ES-I3 (cell line): Measurements from ENCODE around the gene RNF207.

ENCODE experiments used
- H3K36me3 ChIP-seq: 2 replicates; pipeline ENCODE4 v1.6.1; 2013; ENCODE audit warnings: mild to moderate bottlenecking, low read length, control low read depth, moderate library complexity; ENCODE audit not compliant: insufficient read depth
- H3K4me1 ChIP-seq: 2 replicates; pipeline ENCODE4 v1.6.1; 2013; ENCODE audit warnings: mild to moderate bottlenecking, control low read depth, low read length; ENCODE audit not compliant: insufficient read depth
- H3K9ac ChIP-seq: 2 replicates; pipeline ENCODE4 v1.6.1; 2013; ENCODE audit warnings: low read depth, mild to moderate bottlenecking, low read length, moderate library complexity
- H3K9me3 ChIP-seq: 2 replicates; pipeline ENCODE4 v1.6.1; 2013; ENCODE audit warnings: mild to moderate bottlenecking, low read length, moderate library complexity; ENCODE audit not compliant: control insufficient read depth, insufficient read depth

Gene RNF207

DNA sequence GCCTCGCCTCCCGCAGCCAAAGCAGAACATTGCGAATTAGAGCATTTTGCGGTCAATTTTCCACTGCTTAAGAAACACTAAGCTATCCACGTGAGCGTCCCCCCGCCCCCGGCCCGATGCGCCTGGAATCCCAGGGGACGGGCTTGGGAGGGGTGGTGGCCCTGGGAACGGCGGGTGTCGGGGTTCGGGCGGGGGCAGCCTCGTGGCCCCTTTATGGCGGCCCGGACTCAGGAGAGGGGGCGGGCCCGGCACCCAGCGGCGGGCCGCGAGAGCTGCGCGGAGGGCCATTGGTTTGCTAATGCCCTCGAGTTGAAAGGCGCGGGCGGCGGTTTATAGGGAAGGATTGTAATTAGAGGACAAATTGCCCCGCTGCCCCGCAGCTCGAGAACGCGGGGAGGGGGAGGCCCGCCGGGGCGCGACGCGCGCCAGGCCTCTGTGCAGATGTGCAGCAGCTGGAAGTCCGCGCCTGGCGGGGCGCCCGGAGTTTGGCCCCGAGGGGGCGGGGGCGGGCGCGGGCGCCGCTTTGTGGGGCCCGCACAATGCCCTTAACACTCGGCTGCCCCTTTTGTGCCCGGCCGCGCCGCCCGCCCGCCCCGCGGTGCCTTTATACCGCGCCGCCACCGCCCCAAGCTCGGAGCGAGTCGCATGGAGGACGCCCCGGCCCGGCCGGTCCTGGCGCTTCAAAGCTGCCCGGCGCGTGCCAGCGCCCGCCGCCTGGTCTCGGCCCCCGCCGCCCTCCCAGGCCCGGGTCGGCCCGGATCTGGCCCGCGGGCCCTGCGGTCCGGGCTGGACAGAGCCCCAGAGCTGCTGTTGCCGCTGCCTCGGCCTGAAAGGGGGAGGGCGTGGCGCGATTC lies 36.2 kb downstream of the RNF207 start:
- Histone ChIP-seq H3K4me1 (peaks cover 24% of the 10 kb centered on the region), H3K9me3 (no peaks in the 10 kb centered on the region), H3K9ac (peak overlapping the region; percentile 27; the same call in 1 of the 2 replicates), H3K36me3 (no peaks in the 10 kb centered on the region)

DNA sequence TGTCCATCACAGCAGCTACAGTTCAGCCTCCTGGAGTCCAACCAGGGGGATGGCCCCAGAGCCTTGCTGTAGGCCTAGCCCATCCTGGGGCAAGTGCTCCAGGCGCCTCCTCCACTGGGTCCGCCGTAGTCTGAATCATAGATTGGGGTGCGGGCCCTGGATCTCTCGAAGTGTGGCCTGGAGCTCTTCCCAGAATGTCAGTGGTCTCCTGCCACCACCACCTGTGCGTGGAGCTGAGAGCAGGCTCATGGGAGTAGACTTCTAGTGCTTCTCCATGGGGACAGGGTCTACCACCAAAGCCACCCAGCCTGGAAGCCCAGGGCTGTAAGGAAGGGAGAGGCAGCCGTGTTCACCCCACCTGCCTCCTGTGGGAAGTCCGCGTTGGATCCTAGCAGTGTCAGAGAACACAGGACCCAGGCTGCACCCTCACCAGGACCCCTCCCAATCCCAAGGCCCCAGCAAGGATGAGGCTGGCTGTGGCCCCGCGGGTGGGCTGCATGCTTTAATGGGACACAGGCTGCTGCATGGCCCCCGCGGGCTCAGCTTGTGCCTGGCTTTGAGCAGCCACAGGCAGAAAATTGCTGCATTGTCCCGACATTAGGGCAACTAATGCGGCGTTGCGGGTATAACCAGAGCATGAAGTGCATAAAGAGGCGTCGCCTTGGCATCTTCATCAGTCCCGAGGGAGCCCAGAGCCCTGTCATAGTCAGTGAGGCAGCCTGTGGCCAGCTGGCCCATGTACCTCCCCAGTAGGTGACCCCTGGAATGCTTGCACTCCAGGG lies 37.3 kb downstream of the RNF207 start:
- no peaks in the 10 kb centered on the region for H3K9me3 ChIP-seq
- H3K9ac ChIP-seq: no peak overlapping the region
- H3K36me3 ChIP-seq: no peaks in the 10 kb centered on the region
- H3K4me1 ChIP-seq: peaks cover 23% of the 10 kb centered on the region

DNA sequence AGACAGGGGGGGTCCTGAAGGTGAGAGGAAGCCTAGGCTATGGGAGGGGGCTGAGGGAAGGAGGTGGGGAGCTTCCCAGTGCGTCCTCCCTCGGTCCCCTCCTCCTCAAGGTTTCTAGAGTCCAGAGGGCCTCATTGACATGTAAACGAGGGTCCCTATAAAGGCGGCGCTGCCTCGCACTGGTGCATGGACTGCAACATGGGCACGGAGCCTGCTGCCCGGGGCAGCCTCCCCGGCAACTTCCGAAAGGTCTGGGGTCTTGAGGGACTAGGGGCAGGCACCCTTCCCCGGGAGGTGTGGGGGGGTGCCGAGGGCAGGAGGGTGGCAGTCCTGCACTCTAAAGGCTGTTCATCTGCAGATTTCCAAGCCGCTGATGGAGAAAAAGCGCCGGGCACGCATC lies 38.1 kb downstream of the RNF207 start, which contains the start of gene HES3:
Gene HES3, plus strand, starts transcription at position 187 of the 400 bp plus-strand sequence. Its CDS starts 187 bp downstream, at position 374.
- no peaks in the 10 kb centered on the region for H3K9me3 ChIP-seq
- H3K9ac ChIP-seq: peak within 1 kb of the TSS; percentile 34; the same call in 1 of the 2 replicates
- no peaks in the 10 kb centered on the region for H3K36me3 ChIP-seq
- H3K4me1 ChIP-seq: peaks cover 16% of the 10 kb centered on the region

DNA sequence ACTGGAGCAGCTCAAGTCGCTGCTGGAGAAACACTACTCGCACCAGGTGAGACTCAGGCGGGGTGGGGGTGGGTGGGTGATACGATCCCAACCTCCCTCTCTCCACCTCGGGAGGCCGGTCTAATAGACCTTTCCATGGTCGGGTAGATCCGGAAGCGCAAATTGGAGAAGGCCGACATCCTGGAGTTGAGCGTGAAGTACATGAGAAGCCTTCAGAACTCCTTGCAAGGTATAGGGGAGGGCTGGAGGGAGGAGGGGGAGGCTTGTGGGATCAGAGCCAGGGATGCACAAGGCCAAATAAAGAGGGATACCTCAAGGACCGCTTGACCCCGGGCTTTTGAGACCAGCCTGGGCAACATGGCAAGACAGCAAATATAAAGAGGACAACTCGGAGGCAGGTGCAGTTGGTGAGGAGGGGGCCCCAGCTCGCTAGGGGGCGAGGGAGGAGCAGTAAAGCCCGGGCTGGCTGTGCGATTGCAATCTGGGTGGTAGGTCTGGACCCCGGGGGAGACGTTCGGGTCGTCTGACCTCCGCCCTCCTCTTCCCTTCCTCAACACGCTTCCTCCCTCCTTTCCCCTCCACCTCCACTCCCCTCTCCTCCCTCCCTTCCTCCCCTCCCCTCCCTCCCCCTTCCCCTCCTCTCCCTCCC lies 38.6 kb downstream of the RNF207 start:
- H3K9ac ChIP-seq: peak overlapping the region; percentile 34; the same call in 1 of the 2 replicates
- H3K9me3 ChIP-seq: no peaks in the 10 kb centered on the region
- peaks cover 13% of the 10 kb centered on the region for H3K4me1 ChIP-seq
- no peaks in the 10 kb centered on the region for H3K36me3 ChIP-seq

DNA sequence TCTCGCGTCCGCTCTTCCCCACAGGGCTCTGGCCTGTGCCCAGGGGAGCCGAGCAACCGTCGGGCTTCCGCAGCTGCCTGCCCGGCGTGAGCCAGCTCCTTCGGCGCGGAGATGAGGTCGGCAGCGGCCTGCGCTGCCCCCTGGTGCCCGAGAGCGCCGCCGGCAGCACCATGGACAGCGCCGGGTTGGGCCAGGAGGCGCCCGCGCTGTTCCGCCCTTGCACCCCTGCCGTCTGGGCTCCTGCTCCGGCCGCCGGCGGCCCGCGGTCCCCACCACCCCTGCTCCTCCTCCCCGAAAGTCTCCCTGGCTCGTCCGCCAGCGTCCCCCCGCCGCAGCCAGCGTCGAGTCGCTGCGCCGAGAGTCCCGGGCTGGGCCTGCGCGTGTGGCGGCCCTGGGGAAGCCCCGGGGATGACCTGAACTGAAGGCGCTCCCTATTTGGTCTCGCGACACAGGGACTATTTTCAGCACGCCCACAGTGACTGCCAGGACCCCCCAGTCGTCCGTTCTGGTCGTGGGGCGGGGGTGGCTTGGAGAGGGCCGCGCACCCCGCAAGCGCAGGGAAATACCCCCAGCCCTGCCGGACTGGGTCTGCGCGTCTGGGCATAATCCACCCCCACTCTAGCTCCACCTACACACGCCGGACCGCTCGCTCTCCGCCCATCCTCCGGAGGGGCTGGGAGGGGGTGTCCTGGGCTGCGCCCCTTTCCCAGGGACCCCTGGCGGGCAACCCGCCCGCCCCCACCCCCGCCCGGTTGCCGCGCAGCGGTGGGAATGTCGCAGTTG lies 39.4 kb downstream of the RNF207 start:
- Histone ChIP-seq H3K9me3 (no peaks in the 10 kb centered on the region), H3K9ac (peak overlapping the region; percentile 55; the same call in 1 of the 2 replicates)

DNA sequence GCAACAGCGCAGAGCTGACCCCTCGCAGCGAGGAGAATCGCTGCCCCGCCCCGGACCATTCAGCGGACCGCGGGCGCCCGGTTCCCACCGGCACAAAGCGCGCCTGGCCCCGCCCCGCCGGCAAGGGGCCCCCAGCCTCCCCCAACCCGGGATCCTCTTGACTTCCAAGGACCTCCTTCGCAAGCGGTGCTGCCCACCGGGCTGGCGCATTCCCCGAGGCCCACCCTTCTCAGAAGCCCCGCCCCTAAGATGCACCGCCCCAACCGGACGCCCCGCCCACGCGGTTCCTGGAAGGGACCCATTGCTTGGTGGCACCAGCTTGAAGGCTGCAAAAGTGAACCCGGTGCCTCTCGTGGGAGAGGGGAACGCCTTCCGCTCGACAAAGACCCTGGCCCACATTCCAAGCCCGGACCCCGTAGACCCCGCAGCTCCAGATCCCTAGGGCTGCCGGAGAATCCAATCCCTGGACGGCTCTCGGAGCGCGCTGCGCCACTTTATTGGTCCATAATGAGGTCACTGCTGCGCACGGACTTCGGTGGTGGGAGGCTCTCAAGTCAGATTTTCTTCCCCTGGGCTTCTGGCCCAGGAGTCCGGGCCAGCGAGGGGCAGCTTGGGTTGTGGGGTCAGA lies 40.1 kb downstream of the RNF207 start:
- Histone ChIP-seq H3K9me3 (no peaks in the 10 kb centered on the region), H3K9ac (peak overlapping the region; percentile 55; the same call in 1 of the 2 replicates), H3K4me1 (peaks cover 5% of the 10 kb centered on the region), H3K36me3 (no peaks in the 10 kb centered on the region)

More for the DNA sequence above, 39.4 kb downstream of the RNF207 start:
- peaks cover 8% of the 10 kb centered on the region for H3K4me1 ChIP-seq
- H3K36me3 ChIP-seq: no peaks in the 10 kb centered on the region

DNA sequence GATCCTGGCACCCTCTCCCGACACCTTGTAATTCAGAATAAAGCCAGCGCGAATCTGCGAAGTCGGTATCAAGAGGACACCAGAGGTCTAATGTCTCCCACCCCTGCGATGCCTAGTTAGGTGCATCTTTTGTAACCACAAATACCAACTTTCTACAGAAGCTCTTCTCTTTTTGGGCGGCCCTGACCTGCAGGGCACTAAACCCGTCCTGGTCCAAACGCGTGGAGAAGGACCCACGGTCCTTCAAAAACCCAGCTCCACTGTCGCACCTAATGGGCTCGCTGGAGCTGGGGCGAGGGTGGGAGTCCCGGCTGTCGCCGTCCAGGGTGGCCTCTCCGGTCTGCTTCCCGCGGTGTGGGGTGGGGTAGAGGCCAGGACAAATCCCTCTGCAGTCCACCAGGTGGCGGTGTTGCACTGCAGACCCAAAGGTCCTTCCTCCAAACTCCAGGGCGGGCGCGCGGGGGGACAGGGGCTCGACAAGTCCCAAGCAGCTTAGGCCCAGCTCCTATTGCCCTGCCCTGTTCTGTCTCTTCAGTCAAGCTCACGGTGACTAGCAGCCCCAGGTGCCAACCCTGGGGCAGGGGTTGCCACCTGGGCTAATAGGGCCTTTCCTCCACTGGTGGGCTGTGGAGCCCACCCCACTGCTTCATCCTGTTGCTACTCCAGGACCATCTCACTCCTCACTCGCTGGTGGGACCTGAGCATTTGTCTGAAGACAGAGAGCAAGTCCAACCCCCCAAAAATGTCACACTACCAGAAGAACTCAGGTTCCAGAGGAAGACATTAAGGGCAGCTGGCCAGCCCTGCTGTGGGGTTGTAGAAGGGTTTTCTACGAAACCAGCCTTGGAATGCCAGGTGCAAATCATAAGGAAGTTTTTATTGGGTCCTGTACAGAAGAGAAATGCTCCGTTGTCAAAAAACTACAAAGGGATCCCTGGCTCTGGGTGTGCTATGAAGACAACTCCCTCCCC lies 40.9 kb downstream of the RNF207 start:
- H3K4me1 ChIP-seq: no peaks in the 10 kb centered on the region; the same call in 1 of the 2 replicates
- H3K36me3 ChIP-seq: no peaks in the 10 kb centered on the region
- no peaks in the 10 kb centered on the region for H3K9me3 ChIP-seq
- peak overlapping the region; percentile 55; the same call in 1 of the 2 replicates for H3K9ac ChIP-seq

DNA sequence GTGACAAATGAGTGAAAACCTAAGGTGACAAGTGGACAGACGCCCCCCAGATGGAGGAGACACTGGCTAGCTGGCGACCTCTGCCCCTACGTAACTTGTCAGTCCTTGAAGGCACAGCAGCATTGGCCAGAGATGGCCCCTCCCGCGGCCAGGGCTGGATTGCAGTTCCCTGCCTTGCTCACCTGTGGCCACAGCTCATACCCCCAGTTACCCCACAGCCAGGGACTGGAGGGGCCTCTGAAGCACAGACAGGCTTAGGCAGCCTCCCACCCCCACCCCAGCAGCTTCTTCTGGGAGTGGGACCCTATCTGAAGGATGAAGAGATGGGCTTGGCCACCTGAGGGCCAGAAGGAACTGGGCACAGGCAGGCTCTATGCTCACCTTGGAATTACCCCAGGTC lies 41.7 kb downstream of the RNF207 start:
- H3K36me3 ChIP-seq: no peaks in the 10 kb centered on the region
- H3K9ac ChIP-seq: no peak overlapping the region
- H3K9me3 ChIP-seq: no peaks in the 10 kb centered on the region
- no peaks in the 10 kb centered on the region; the same call in 1 of the 2 replicates for H3K4me1 ChIP-seq

DNA sequence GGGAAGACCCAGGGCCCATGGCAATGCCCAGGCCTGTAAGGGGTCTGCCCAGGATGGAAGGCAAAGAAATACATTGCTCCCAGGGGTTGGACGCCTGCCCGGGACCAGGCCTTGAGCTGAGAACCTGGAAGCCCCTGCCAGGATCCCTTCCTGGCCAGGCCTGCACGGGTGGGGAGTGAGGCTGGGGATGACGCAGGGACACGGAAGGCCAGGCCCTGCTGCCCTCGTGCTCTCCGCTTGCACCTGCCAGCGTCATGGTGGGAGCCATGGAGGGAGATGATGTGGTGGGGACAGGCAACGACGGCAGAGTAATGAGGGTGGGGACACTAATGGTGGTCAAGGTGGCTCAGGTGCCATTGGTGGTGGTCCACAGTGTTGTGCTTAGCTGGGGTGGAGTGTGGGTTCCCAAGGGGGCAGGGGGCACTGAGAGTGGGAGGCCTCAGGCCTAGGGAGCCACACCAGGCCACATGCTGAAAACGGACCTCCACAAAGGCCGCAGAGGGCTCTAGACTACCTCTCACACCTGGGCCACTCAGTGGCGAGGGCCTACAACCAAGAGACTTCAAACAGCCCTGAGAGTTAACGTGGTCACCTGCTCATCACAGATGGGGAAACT lies 42.4 kb downstream of the RNF207 start:
- Histone ChIP-seq H3K4me1 (no peaks in the 10 kb centered on the region; the same call in 1 of the 2 replicates), H3K36me3 (no peaks in the 10 kb centered on the region), H3K9ac (no peak overlapping the region), H3K9me3 (no peaks in the 10 kb centered on the region)

DNA sequence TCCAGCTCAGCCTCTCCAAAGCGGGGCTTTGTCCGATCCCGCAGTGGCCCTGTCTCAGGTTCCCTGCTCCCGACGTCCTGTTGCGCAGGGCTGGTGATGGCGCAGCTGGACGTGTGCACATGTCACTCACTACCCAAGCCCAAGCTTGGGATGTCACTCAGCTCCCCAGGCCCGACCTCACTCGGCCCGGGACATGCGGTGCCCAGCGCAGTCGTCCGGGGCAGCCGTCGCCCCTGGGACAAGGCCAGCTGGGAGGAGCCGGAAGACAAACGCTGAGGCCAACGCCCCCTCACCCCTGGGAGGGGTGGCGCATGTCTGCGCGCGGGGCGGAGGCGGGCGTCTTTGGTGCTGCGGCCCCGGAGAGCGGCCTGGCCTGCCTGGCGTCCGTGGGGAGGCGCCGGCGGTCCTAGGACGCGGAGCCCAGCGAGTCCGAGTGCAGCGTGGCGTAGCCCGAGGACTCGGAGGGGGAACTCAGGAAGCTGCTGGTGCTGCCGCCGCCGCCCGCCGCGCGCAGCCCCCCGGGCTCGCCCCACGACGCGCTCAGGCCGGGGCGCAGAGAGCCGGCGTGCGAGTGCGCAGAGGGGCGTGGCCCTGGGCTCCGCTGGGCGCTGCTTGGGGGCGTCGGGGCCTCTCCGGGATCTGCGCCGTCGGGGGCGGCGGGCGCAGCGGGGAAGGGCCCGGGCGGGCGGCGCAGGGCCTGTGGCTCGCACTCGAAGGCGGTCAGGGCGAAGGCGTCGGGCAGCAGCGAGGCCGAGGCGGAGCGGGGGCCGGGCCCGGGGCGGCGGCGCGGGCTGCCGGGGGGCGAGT lies 43.2 kb downstream of the RNF207 start:
- Histone ChIP-seq H3K4me1 (no peaks in the 10 kb centered on the region; the same call in 1 of the 2 replicates), H3K9me3 (no peaks in the 10 kb centered on the region), H3K9ac (peak overlapping the region; percentile 38; the same call in 1 of the 2 replicates), H3K36me3 (no peaks in the 10 kb centered on the region)
